ENCODE results near the gene UNC13A. TPM values are rescaled to one million over a fixed set of nuclear protein-coding genes. Genes with fewer than 3 reads are reported as not detected.

Gene UNC13A
- total RNA-seq, 1 experiment from 2014 or later, result 22.2 TPM

DNA sequence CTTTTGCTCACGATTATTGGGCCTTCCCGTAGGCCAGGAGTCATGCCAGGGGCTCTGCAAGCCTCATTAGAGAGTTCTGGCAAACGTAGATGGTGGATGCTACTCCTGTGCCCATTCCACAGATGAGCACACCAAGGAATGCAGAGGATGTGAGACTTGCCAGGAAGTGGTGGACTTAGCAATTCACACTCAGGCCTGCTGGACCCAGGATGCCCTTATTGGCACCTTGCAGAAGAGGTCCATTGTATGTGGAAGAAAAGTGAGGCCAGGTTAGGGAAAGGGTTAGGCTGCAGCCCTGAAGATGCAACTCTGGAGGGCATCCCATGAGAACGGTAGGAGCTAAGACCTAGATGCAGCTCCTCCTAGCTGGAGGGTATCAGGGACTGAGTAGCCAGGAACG is 5.9 kb downstream of the UNC13A start:
- H4K91ac ChIP-seq (ENCODE audit: insufficient read length, low read depth, low read length), result no peak overlapping the region

More for the DNA sequence above, 5.9 kb downstream of the UNC13A start:
- WGBS (ENCODE audit: extremely low coverage, insufficient read length, low lambda C conversion rate), result no CpG with 5 or more reads among the region's 5 CpGs
- H3K23me2 ChIP-seq (ENCODE audit: insufficient read length, low read depth, low read length, poor library complexity, severe bottlenecking), result peaks cover 18% of the 10 kb centered on the region
- no peak overlapping the region for H2BK20ac ChIP-seq (ENCODE audit: low read depth, low read length, poor library complexity, severe bottlenecking)
- DNase-seq, result no peak
- peaks cover 4% of the 10 kb centered on the region for H3K79me1 ChIP-seq (ENCODE audit: insufficient read depth, low read depth, low read length, poor library complexity, severe bottlenecking)
- no peaks in the 10 kb centered on the region for H4K20me1 ChIP-seq (ENCODE audit: control insufficient read depth, insufficient read depth, insufficient read length)
- no peak overlapping the region for H2BK5ac ChIP-seq (ENCODE audit: insufficient read length, low read length)
- H3K4me3 Mint-ChIP-seq, result no peak overlapping the region; a peak in 1 of 5 replicates
- H3K18ac ChIP-seq (ENCODE audit: insufficient read length, low read depth, low read length), result no peak overlapping the region
- H3K79me2 ChIP-seq (ENCODE audit: insufficient read depth, low read length), result peaks cover 12% of the 10 kb centered on the region
- peaks cover 34 to 43% of the 10 kb centered on the region in 2 experiments for H3K4me1 Mint-ChIP-seq
- no peak overlapping the region for H3K4me2 ChIP-seq (ENCODE audit: insufficient read depth, insufficient read length, low read length)
- H3K27me3 Mint-ChIP-seq (ENCODE audit: low read depth), result peaks cover 3% of the 10 kb centered on the region
- H4K8ac ChIP-seq (replicated peaks; ENCODE audit: insufficient read length, low read depth, low read length), result no peak overlapping the region
- H3K56ac ChIP-seq (ENCODE audit: insufficient read length, low read depth, low read length), result no peak overlapping the region
- no peak overlapping the region for H2AK5ac ChIP-seq (ENCODE audit: insufficient read length, low read length)
- no peak overlapping the region for H3K9ac ChIP-seq (ENCODE audit: extremely low read depth, insufficient read length, low read length)
- H3K4ac ChIP-seq (ENCODE audit: low read depth, low read length), result no peak overlapping the region
- no peak overlapping the region for H3K27ac ChIP-seq (ENCODE audit: insufficient read length, low read depth, low read length)
- no peak overlapping the region for H4K5ac ChIP-seq (ENCODE audit: insufficient read length, low read depth, low read length)
- H3K36me3 Mint-ChIP-seq (ENCODE audit: insufficient read depth in 1 of 3, low read depth in 3 of 3), result peaks cover 0 to 5% (median 2%) of the 10 kb centered on the region in 3 experiments; a peak in 3 of 7 replicates
- TF ChIP-seq, protein P1, sequence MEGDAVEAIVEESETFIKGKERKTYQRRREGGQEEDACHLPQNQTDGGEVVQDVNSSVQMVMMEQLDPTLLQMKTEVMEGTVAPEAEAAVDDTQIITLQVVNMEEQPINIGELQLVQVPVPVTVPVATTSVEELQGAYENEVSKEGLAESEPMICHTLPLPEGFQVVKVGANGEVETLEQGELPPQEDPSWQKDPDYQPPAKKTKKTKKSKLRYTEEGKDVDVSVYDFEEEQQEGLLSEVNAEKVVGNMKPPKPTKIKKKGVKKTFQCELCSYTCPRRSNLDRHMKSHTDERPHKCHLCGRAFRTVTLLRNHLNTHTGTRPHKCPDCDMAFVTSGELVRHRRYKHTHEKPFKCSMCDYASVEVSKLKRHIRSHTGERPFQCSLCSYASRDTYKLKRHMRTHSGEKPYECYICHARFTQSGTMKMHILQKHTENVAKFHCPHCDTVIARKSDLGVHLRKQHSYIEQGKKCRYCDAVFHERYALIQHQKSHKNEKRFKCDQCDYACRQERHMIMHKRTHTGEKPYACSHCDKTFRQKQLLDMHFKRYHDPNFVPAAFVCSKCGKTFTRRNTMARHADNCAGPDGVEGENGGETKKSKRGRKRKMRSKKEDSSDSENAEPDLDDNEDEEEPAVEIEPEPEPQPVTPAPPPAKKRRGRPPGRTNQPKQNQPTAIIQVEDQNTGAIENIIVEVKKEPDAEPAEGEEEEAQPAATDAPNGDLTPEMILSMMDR (conservative IDR thresholded peaks at IDR 0.05), result no peak
- H2AFZ ChIP-seq (ENCODE audit: low read length), result no peak overlapping the region
- H3T11ph ChIP-seq (ENCODE audit: low read length), result no peak overlapping the region
- H3K27ac Mint-ChIP-seq, result no peak overlapping the region
- H2BK15ac ChIP-seq (ENCODE audit: low read depth, low read length), result no peak overlapping the region
- H3K9me3 ChIP-seq (ENCODE audit: control insufficient read depth, low read depth, low read length), result no peaks in the 10 kb centered on the region
- H3K4me1 ChIP-seq (ENCODE audit: insufficient read depth, low read length), result peaks cover 6% of the 10 kb centered on the region; the same call in 1 of the 2 replicates
- no peak overlapping the region for H2BK120ac ChIP-seq (ENCODE audit: low read depth, low read length, poor library complexity, severe bottlenecking)
- no peak overlapping the region for H3K14ac ChIP-seq (ENCODE audit: insufficient read depth, low read length)
- no peak overlapping the region for H2BK12ac ChIP-seq (ENCODE audit: insufficient read length, low read depth, low read length)
- no peak overlapping the region for H3K23ac ChIP-seq (ENCODE audit: insufficient read length, low read depth, low read length)
- H3K27me3 ChIP-seq (ENCODE audit: insufficient read depth, low read length), result no peaks in the 10 kb centered on the region
- H3K9me3 Mint-ChIP-seq, result no peaks in the 10 kb centered on the region

All from H9 (cell line).